GM21786 (cell line): ENCODE results near the gene EIF2A.

Source experiments
- ATAC-seq: cut with Tn5 transposase; IDR thresholded peaks from one replicate; pipeline ENCODE4 v1.9.1; 2021; ENCODE audit not compliant: unreplicated experiment

The EIF2A gene

DNA sequence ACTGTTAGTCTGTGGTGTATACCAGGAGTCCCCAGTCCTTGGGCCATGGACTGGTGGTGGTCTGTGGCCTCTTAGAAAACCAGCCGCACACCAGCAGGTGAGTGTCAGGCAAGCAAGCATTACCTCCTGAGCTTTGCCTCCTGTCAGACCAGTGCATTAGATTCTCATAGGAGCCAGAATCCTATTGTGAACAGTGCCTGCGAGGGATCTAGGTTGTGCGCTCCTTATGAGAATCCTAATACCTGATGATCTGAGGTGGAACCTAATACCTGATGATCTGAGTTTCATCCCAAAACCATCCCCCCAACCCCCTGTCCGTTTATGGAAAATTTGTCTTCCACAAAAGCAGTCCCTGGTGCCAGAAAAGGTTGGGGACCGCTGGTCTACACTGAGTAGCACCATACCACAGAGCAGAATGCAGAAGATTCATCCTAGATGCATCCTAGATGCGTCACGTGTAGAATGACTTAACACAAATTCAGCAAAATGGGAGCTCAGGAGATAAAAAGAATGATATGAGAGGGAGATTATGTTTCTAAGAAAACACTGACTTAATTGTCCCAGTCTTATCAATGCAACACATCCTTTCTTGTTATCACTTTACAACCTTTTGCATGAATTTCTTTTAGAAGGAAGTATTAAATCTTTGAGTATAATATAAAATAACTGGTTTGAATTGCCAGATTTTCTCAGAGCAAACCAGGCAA lies 85.1 kb downstream of the EIF2A start:
- no peak for ATAC-seq

DNA sequence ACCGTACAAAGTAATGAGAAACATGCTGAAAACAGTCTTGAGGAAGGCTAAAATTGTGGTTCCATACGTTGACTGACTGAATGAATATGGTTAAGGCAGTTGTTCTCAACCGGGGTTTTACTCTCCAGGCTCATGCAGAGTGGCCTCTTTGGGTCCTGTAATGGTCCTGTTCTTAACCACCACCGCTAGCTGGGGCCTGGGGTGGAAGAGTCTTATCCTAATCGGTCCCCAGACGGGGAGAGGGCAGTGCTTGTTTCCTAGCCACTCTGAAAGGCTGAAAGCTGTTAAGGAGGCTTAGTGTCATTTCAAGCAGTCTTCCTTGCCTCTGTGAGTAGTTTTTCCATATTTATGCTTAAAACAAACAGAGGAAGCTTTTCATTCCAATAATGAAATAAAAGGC lies 88.5 kb downstream of the EIF2A start:
- no peak for ATAC-seq

DNA sequence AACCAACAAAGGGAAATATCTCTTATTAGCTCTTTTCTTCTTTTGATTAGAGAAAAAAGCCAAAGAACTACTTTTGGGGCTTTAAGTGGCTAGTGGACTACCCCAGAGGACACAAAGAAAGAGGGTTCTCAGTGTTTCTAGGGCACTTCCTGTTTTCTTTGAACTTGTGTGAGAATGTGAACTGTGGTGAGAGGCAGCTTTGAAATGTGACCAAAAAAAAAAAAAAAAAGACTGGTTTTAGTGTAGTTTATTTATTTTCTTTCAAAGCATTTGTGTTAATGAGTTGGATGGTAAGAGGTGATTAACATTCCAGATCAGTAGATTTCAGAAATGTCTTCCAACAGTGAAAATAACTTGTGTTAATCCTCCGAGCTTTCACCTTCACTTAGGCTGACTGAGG lies 88.9 kb downstream of the EIF2A start:
- ATAC-seq = peak; percentile 71
